ENCODE results near the gene ROR1. TPM values are rescaled to one million over a fixed set of nuclear protein-coding genes. Genes with fewer than 3 reads are reported as not detected.

The ROR1 gene
- total RNA-seq, 1 donor from 2014 or later: not detected

GRCh38 chr1:63936801-63937200 lies 163.0 kb downstream of the ROR1 start:
- H3K27me3 Mint-ChIP-seq: no peaks in the 10 kb centered on the region
- DNase-seq: no peak
- H3K9me3 Mint-ChIP-seq: no peaks in the 10 kb centered on the region
- H3K4me1 Mint-ChIP-seq: no peaks in the 10 kb centered on the region
- no peak overlapping the region for H3K4me3 Mint-ChIP-seq
- intact Hi-C loops (cut with micrococcal nuclease): no loop called here
- H3K27ac Mint-ChIP-seq: no peak overlapping the region
- H3K36me3 Mint-ChIP-seq (ENCODE audit: low read depth): no peaks in the 10 kb centered on the region

DNA sequence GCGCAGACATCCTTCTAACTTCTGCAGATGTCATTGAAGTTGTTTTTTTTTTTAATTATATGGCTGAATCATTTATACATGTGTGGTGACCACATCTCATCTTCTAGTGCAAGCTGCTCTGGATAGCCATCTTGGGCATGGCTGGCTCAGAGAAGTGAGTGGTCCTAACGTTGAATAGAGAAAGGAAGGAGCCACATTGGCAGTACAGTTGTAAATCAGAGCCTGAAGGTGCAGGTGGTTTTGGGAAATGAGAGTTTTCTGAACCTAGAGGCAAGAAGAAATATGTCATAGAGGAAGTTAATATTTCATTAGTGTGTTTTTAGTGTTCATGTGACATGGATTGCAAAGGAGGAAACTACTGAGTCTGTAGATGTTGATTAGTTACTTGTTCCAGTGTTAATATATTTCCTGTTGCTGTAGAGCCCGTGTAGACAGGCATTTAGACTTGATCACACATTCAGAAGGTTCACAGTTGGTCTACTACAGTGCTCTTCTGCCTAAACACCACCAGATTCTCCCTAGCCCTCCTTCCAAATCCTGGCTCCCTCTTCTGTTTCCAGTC lies 163.7 kb downstream of the ROR1 start:
- intact Hi-C loops (cut with micrococcal nuclease): no loop called here
- H3K4me3 Mint-ChIP-seq: no peak overlapping the region
- H3K36me3 Mint-ChIP-seq (ENCODE audit: low read depth): no peaks in the 10 kb centered on the region
- H3K27ac Mint-ChIP-seq: no peak overlapping the region
- DNase-seq: no peak
- H3K27me3 Mint-ChIP-seq: no peaks in the 10 kb centered on the region
- H3K9me3 Mint-ChIP-seq: no peaks in the 10 kb centered on the region
- no peaks in the 10 kb centered on the region for H3K4me1 Mint-ChIP-seq

DNA sequence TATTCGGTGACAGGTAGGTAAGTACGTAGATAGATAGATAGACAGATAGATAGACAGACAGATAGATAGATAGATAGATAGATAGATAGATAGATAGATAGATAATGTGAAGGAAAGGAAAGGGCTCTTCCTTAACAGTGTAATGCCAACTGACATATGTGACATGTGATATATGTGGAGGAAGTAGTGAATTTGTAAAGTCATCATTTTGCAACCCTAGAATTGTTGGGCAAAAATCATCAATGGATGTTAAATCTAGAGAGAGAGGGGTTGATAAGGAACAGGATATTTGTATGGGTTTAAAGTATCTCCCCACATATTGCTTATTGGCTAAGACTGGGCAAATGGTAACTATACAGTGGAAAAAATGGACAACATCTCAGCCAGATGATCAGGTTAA lies 166.6 kb downstream of the ROR1 start:
- H3K9me3 Mint-ChIP-seq: no peaks in the 10 kb centered on the region
- H3K27ac Mint-ChIP-seq: no peak overlapping the region
- intact Hi-C loops (cut with micrococcal nuclease): no loop called here
- no peaks in the 10 kb centered on the region for H3K4me1 Mint-ChIP-seq
- H3K36me3 Mint-ChIP-seq (ENCODE audit: low read depth): no peaks in the 10 kb centered on the region
- H3K4me3 Mint-ChIP-seq: no peak overlapping the region
- no peak for DNase-seq
- peaks cover 7% of the 10 kb centered on the region for H3K27me3 Mint-ChIP-seq

GRCh38 chr1:63943393-63943792 lies 169.6 kb downstream of the ROR1 start:
- Mint-ChIP-seq H3K4me1 (no peaks in the 10 kb centered on the region), H3K4me3 (no peak overlapping the region), H3K36me3 (ENCODE audit: low read depth) (no peaks in the 10 kb centered on the region), H3K27ac (no peak overlapping the region), H3K27me3 (peaks cover 9% of the 10 kb centered on the region), H3K9me3 (no peaks in the 10 kb centered on the region)
- intact Hi-C loops (cut with micrococcal nuclease): no loop called here
- DNase-seq: no peak

DNA sequence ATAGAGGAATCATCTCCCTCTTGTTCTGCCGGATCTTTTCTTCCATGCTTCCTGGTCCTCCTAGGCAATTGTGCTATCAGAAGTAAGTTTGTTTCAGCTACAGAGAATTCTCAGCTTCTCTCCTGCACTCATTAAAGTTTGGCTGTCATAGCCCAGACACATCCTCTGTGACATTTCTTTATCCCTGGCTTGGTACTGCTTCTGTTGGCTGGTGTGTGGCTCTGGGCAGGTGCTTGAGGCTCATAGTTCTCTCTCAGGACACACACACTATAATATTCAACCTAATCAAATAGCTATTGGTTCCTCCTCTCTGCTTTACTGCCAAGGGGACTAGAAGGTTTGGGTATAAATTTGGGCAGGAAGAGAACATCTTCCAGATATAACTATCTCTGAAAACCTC lies 172.1 kb downstream of the ROR1 start:
- no peak for DNase-seq
- Mint-ChIP-seq H3K4me1 (no peaks in the 10 kb centered on the region), H3K36me3 (ENCODE audit: low read depth) (no peaks in the 10 kb centered on the region), H3K27ac (no peak overlapping the region), H3K4me3 (no peak overlapping the region), H3K27me3 (peaks cover 9% of the 10 kb centered on the region), H3K9me3 (no peaks in the 10 kb centered on the region)
- intact Hi-C loops (cut with micrococcal nuclease): no loop called here

GRCh38 chr1:63946866-63947491 lies 173.2 kb downstream of the ROR1 start:
- Mint-ChIP-seq H3K27me3 (peaks cover 9% of the 10 kb centered on the region), H3K4me3 (no peak overlapping the region), H3K4me1 (no peaks in the 10 kb centered on the region), H3K9me3 (no peaks in the 10 kb centered on the region), H3K36me3 (ENCODE audit: low read depth) (no peaks in the 10 kb centered on the region), H3K27ac (no peak overlapping the region)
- intact Hi-C loops (cut with micrococcal nuclease): no loop called here
- DNase-seq: no peak

- Mint-ChIP-seq H3K4me1 (no peaks in the 10 kb centered on the region), H3K4me3 (no peak overlapping the region), H3K27ac (no peak overlapping the region), H3K9me3 (no peaks in the 10 kb centered on the region), H3K36me3 (ENCODE audit: low read depth) (no peaks in the 10 kb centered on the region), H3K27me3 (peaks cover 9% of the 10 kb centered on the region)
- DNase-seq: no peak
- intact Hi-C loops (cut with micrococcal nuclease): no loop called here
Observed at GRCh38 chr1:63947904-63948303, 174.1 kb downstream of the ROR1 start.

DNA sequence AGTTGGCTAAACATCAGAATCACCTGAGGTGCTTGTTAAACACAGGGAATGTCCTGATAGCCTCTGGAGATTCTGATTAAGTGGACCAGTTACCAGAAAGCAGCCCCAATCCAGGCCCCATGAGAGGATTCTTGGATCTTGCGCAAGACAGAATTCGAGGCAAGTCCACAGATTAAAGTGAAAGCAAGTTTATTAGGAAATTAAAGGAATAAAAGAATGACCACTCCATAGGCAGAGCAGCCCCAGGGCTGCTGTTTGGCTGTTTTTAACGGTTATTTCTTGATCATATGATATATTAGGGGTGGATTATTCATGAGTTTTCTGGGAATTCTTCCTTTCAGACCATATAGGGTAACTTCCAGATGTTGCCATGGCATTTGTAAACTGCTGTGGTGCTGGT lies 176.2 kb downstream of the ROR1 start:
- Mint-ChIP-seq H3K9me3 (peaks cover 5% of the 10 kb centered on the region), H3K4me3 (no peak overlapping the region), H3K4me1 (no peaks in the 10 kb centered on the region), H3K27ac (no peak overlapping the region), H3K36me3 (ENCODE audit: low read depth) (no peaks in the 10 kb centered on the region), H3K27me3 (peaks cover 2% of the 10 kb centered on the region)
- DNase-seq: no peak
- intact Hi-C loops (cut with micrococcal nuclease): no loop called here

GRCh38 chr1:63951059-63951946 lies 177.5 kb downstream of the ROR1 start:
- Mint-ChIP-seq H3K4me3 (no peak overlapping the region), H3K9me3 (peaks cover 5% of the 10 kb centered on the region), H3K4me1 (no peaks in the 10 kb centered on the region), H3K27me3 (peaks cover under 1% of the 10 kb centered on the region), H3K36me3 (ENCODE audit: low read depth) (no peaks in the 10 kb centered on the region), H3K27ac (no peak overlapping the region)
- no peak for DNase-seq
- intact Hi-C loops (cut with micrococcal nuclease): no loop called here

DNA sequence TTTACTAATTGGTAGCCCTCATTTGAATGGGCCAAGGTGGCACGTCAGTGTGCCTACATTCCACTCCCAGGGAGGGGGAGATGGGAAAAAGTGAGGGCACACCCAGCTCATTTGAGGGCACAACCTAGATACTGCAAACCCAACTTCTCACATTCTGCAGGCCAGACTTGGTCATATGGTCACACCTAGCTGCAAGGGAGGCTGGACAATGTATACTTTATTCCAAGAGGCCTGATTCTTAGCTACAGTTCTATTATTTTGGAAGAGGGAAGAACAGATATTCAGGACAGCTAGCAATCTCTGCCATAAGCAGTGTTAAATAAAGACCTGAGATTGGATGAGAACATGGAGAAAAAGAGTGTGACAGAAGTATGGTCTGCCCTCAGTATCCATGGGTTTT lies 180.4 kb downstream of the ROR1 start:
- Mint-ChIP-seq H3K4me1 (no peaks in the 10 kb centered on the region), H3K9me3 (peaks cover 8% of the 10 kb centered on the region), H3K27ac (no peak overlapping the region), H3K36me3 (ENCODE audit: low read depth) (no peaks in the 10 kb centered on the region), H3K4me3 (no peak overlapping the region), H3K27me3 (no peaks in the 10 kb centered on the region)
- no peak for DNase-seq
- intact Hi-C loops (cut with micrococcal nuclease): no loop called here

GRCh38 chr1:63955370-63956145 lies 181.7 kb downstream of the ROR1 start:
- DNase-seq: no peak
- no peak overlapping the region for H3K4me3 Mint-ChIP-seq
- no peak overlapping the region for H3K27ac Mint-ChIP-seq
- H3K36me3 Mint-ChIP-seq (ENCODE audit: low read depth): no peaks in the 10 kb centered on the region
- no peaks in the 10 kb centered on the region for H3K27me3 Mint-ChIP-seq
- intact Hi-C loops (cut with micrococcal nuclease): no loop called here
- H3K9me3 Mint-ChIP-seq: peaks cover 8% of the 10 kb centered on the region
- H3K4me1 Mint-ChIP-seq: no peaks in the 10 kb centered on the region

- no peak for DNase-seq
- H3K4me3 Mint-ChIP-seq: no peak overlapping the region
- H3K27me3 Mint-ChIP-seq: peaks cover 2% of the 10 kb centered on the region
- no peaks in the 10 kb centered on the region for H3K36me3 Mint-ChIP-seq (ENCODE audit: low read depth)
- H3K27ac Mint-ChIP-seq: no peak overlapping the region
- no peaks in the 10 kb centered on the region for H3K4me1 Mint-ChIP-seq
- H3K9me3 Mint-ChIP-seq: peaks cover 6% of the 10 kb centered on the region
- intact Hi-C loops (cut with micrococcal nuclease): no loop called here
Observed at GRCh38 chr1:63958556-63958955, 184.7 kb downstream of the ROR1 start.

GRCh38 chr1:63960326-63960725 lies 186.5 kb downstream of the ROR1 start:
- Mint-ChIP-seq H3K27me3 (peaks cover 2% of the 10 kb centered on the region), H3K9me3 (peaks cover 3% of the 10 kb centered on the region), H3K27ac (no peak overlapping the region), H3K4me3 (no peak overlapping the region), H3K36me3 (ENCODE audit: low read depth) (no peaks in the 10 kb centered on the region), H3K4me1 (no peaks in the 10 kb centered on the region)
- intact Hi-C loops (cut with micrococcal nuclease): no loop called here
- no peak for DNase-seq

GRCh38 chr1:63966016-63966415 lies 192.2 kb downstream of the ROR1 start:
- H3K27me3 Mint-ChIP-seq: peaks cover 6% of the 10 kb centered on the region
- no peaks in the 10 kb centered on the region for H3K36me3 Mint-ChIP-seq (ENCODE audit: low read depth)
- DNase-seq: no peak
- H3K4me1 Mint-ChIP-seq: no peaks in the 10 kb centered on the region
- no peaks in the 10 kb centered on the region for H3K9me3 Mint-ChIP-seq
- H3K27ac Mint-ChIP-seq: no peak overlapping the region
- H3K4me3 Mint-ChIP-seq: no peak overlapping the region
- intact Hi-C loops (cut with micrococcal nuclease): no loop called here
